B cell (primary cell): ENCODE measurements around the gene KRT39. TPM values are rescaled to one million over a fixed set of nuclear protein-coding genes. Genes with fewer than 3 reads are reported as not detected.

Source experiments
- ATAC-seq: fragments of 200-7000 bp; cut with Tn5 transposase; one replicate; pipeline ENCODE4 v1.10.0; 2021; ENCODE audit warnings: low read depth, mild to moderate bottlenecking, moderate number of reproducible peaks, moderate library complexity
- CTCF ChIA-PET: fragments of 350-600 bp; sonication (Branson Sonifier 250); formaldehyde crosslinking; loops from one replicate; lab custom pipeline; 2021; ENCODE audit warnings: antibody characterized with exemption, inconsistent platforms; lab: Charles Lee
- POLR2A ChIA-PET: fragments of 350-600 bp; sonication (Branson Sonifier 250); formaldehyde crosslinking; loops from one replicate; lab custom pipeline; 2021; ENCODE audit warnings: antibody characterized with exemption; lab: Charles Lee
- DNase-seq: peaks from one replicate; pipeline ENCODE4 v3.0.0; 2013
- H2AFZ ChIP-seq: 2 replicates; pipeline ENCODE4 v1.6.1; 2012; ENCODE audit warnings: mild to moderate bottlenecking, low read depth, low read length; ENCODE audit not compliant: insufficient read depth, poor library complexity, severe bottlenecking
- H3K27ac ChIP-seq, 2 donors: 1 replicate in 1 of 2; 2 replicates in 1 of 2; pipeline ENCODE4 v1.5.1; 2012 to 2013; ENCODE audit warnings: low read length in 2 of 2, mild to moderate bottlenecking in 2 of 2, moderate library complexity in 1 of 2
- H3K27me3 ChIP-seq, 4 experiments: fragments of 200-600 bp in 1 of 4; sonication (generic) in 1 of 4; replicated peaks in 1 of 4; 1 replicate in 2 of 4; 2 replicates in 2 of 4; pipeline versions ENCODE4 v1.6.1 to v1.7.0; 2013 to 2016; ENCODE audit warnings: low read length in 3 of 4, mild to moderate bottlenecking in 2 of 4, mixed read lengths in 1 of 4, moderate library complexity in 1 of 4; ENCODE audit not compliant: insufficient read depth in 4 of 4, control insufficient read depth in 3 of 4; ENCODE audit errors: control extremely low read depth in 1 of 4
- H3K36me3 ChIP-seq, 2 experiments: replicated peaks in 1 of 2; 1 replicate in 1 of 2; 2 replicates in 1 of 2; pipeline versions ENCODE4 v1.6.1 to v1.7.1; 2013; ENCODE audit warnings: low read length in 1 of 2; ENCODE audit not compliant: insufficient read depth in 2 of 2, control insufficient read depth in 1 of 2; ENCODE audit errors: control extremely low read depth in 1 of 2, extremely low read depth in 1 of 2
- H3K4me1 ChIP-seq, 2 donors: fragments of 200-600 bp in 1 of 2; sonication (generic) in 1 of 2; 1 replicate in 1 of 2; 2 replicates in 1 of 2; pipeline versions ENCODE4 v1.5.1 to v1.6.1; 2013 to 2017; ENCODE audit warnings: low read length in 2 of 2; ENCODE audit not compliant: control insufficient read depth in 2 of 2, insufficient read depth in 2 of 2
- H3K4me2 ChIP-seq: replicated peaks from 2 replicates; pipeline ENCODE3; 2012; ENCODE audit warnings: mild to moderate bottlenecking, low read depth, low read length; ENCODE audit not compliant: poor library complexity, severe bottlenecking
- H3K4me3 ChIP-seq, 5 experiments: fragments of 200-600 bp in 1 of 5; sonication (generic) in 1 of 5; 1 replicate in 3 of 5; 2 replicates in 2 of 5; pipeline versions ENCODE4 v1.5.1 to v1.7.0; 2011 to 2016; ENCODE audit warnings: low read length in 4 of 5, mild to moderate bottlenecking in 4 of 5, low read depth in 2 of 5, control low read depth in 1 of 5, moderate library complexity in 1 of 5; ENCODE audit not compliant: insufficient read depth in 1 of 5; ENCODE audit errors: control extremely low read depth in 1 of 5, extremely low read depth in 1 of 5
- H3K79me2 ChIP-seq: fragments of 200-600 bp; sonication (generic); one replicate; pipeline ENCODE4 v1.6.0; 2016; ENCODE audit warnings: low read length; ENCODE audit not compliant: control insufficient read depth, insufficient read depth
- H3K9ac ChIP-seq: fragments of 200-600 bp; sonication (generic); 2 replicates; pipeline ENCODE4 v1.6.1; 2017; ENCODE audit warnings: mild to moderate bottlenecking, low read length, moderate library complexity
- H3K9me3 ChIP-seq, 3 donors: one replicate each; pipeline versions ENCODE4 v1.6.1 to v1.7.1; 2013; ENCODE audit warnings: low read length in 2 of 3; ENCODE audit not compliant: control insufficient read depth in 2 of 3, insufficient read depth in 1 of 3; ENCODE audit errors: control extremely low read depth in 1 of 3
- H4K20me1 ChIP-seq: 2 replicates; pipeline ENCODE4 v1.6.0; 2012; ENCODE audit warnings: mild to moderate bottlenecking, low read length; ENCODE audit not compliant: insufficient read depth, control insufficient read depth, poor library complexity, severe bottlenecking
- H3K27ac Mint-ChIP-seq: one replicate; pipeline ENCODE4 v1.8.0; 2021; ENCODE audit warnings: mixed read lengths
- H3K27me3 Mint-ChIP-seq: one replicate; pipeline ENCODE4 v1.8.0; 2021; ENCODE audit warnings: mixed read lengths
- H3K4me1 Mint-ChIP-seq: one replicate; pipeline ENCODE4 v1.8.0; 2021; ENCODE audit warnings: mixed read lengths
- H3K4me3 Mint-ChIP-seq: one replicate; pipeline ENCODE4 v1.8.0; 2021; ENCODE audit warnings: mixed read lengths
- H3K9me3 Mint-ChIP-seq: one replicate; pipeline ENCODE4 v1.8.0; 2022; ENCODE audit warnings: mixed read lengths; ENCODE audit not compliant: insufficient read depth
- CTCF ChIP-seq: fragments of 200-600 bp; IDR thresholded peaks from one replicate; pipeline ENCODE4 v1.8.0; 2022; ENCODE audit warnings: antibody characterized with exemption, mild to moderate bottlenecking
- EZH2 ChIP-seq: IDR thresholded peaks from 2 replicates; pipeline ENCODE4 v1.6.1; 2012; ENCODE audit warnings: borderline replicate concordance, low read depth, mild to moderate bottlenecking, moderate library complexity, low read length; ENCODE audit not compliant: insufficient read depth, poor library complexity, severe bottlenecking
- WGBS: methylation state at CpG from one replicate; pipeline ENCODE4 v1.1.5; 2013; ENCODE audit warnings: missing lambda C conversion rate; ENCODE audit not compliant: insufficient coverage; 5-methylcytosine and 5-hydroxymethylcytosine counted together
- intact Hi-C: fragments of 100-400 bp; cut with micrococcal nuclease; formaldehyde crosslinking; loops from one replicate; pipeline ENCODE4 v1.10.0; 2022
- polyA plus RNA-seq: library from polyadenylated mRNA; depleted of rRNA; stranded (reverse); fragments of >200 nt; gene quantifications from 2 replicates; pipeline ENCODE4 v1.2.3, GENCODE V29; 2012
- total RNA-seq, 2 donors: library from RNA; stranded (reverse); fragments of 120-200 nt in 1 of 2; gene quantifications; 1 replicate in 1 of 2; 2 replicates in 1 of 2; pipeline versions ENCODE4 v1.2.3 to v1.2.4, GENCODE V29; 2013 to 2022

Gene KRT39
- total and polyA plus RNA-seq, 2 donors (not counting 1 experiment from before 2014, with no cell fraction given), result not detected

GRCh38 chr17:40951011-40951622, 15.6 kb downstream of the KRT39 start:
- no peaks in the 10 kb centered on the region for H3K36me3 ChIP-seq
- no peak overlapping the region for H3K4me3 ChIP-seq
- no peak overlapping the region for H2AFZ ChIP-seq
- TF ChIP-seq CTCF (no peak), EZH2 (no peak)
- DNase-seq (no peak), ATAC-seq (no peak)
- H3K9ac ChIP-seq, result no peak overlapping the region
- WGBS, result no CpG with 5 or more reads among the region's 2 CpGs
- H3K27ac Mint-ChIP-seq, result no peak overlapping the region
- H3K4me3 Mint-ChIP-seq, result no peak overlapping the region
- ChIA-PET POLR2A (no interaction called here), CTCF (interaction anchor here (1.2 to 1.4 kb wide), 2 partner anchors 13 to 15 kb away, joined by 3 read pairs; partner anchors contain the start of gene KRT39)
- H3K79me2 ChIP-seq, result no peaks in the 10 kb centered on the region
- intact Hi-C loops, result no loop called here
- peaks cover 0 to 29% (median 21%) of the 10 kb centered on the region in 4 experiments for H3K27me3 ChIP-seq
- no peaks in the 10 kb centered on the region for H3K9me3 Mint-ChIP-seq
- H3K9me3 ChIP-seq, result no peaks in the 10 kb centered on the region
- H3K27me3 Mint-ChIP-seq, result peaks cover 68% of the 10 kb centered on the region
- no peaks in the 10 kb centered on the region for H3K4me1 Mint-ChIP-seq
- no peaks in the 10 kb centered on the region for H4K20me1 ChIP-seq
- no peak overlapping the region for H3K27ac ChIP-seq
- H3K4me1 ChIP-seq, result no peaks in the 10 kb centered on the region
- H3K4me2 ChIP-seq, result no peak overlapping the region

DNA sequence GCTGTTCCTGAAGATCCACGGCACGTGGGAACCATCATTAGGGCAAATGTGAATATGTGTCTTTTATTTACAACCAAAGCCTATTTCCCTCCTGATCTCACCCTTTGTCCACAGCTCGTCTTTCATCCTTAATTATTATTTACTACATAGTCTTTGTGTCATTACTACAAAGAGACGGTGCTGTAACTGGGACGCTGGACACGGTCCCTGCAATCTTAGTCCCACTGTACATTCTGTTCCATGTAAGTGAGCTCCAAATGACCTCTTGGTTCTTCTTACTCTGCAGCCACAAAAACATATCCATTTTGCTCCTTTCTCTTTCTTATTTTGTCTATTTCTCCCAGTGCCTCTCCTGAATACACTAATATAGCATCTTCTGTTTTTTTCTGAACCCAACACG, 16.6 kb downstream of the KRT39 start:
- DNase-seq (no peak), ATAC-seq (no peak)
- ChIA-PET POLR2A (no interaction called here), CTCF (no interaction called here)
- Mint-ChIP-seq H3K4me1 (no peaks in the 10 kb centered on the region), H3K9me3 (no peaks in the 10 kb centered on the region), H3K27me3 (peaks cover 67% of the 10 kb centered on the region), H3K27ac (no peak overlapping the region), H3K4me3 (no peak overlapping the region)
- Histone ChIP-seq H3K4me1 (no peaks in the 10 kb centered on the region), H2AFZ (no peak overlapping the region), H3K79me2 (no peaks in the 10 kb centered on the region), H3K4me2 (no peak overlapping the region), H3K9me3 (no peaks in the 10 kb centered on the region), H3K27ac (no peak overlapping the region), H3K9ac (no peak overlapping the region), H4K20me1 (no peaks in the 10 kb centered on the region), H3K36me3 (no peaks in the 10 kb centered on the region), H3K4me3 (no peak overlapping the region), H3K27me3 (peaks cover 0 to 32% (median 19%) of the 10 kb centered on the region in 4 experiments)
- intact Hi-C loops, result no loop called here
- TF ChIP-seq EZH2 (no peak), CTCF (no peak)
- 80% methylated on average over 4 of the region's 7 CpGs for WGBS
